GM21390 (cell line): ENCODE data around the gene MED27.
"Not testable (repeated sequence)": the region's sequence is repeated elsewhere in the genome, so short reads cannot be mapped to it uniquely, and the experiment has no call there.

Experiments used
- ATAC-seq: cut with Tn5 transposase; IDR thresholded peaks from one replicate; pipeline ENCODE4 v1.9.1; 2021; ENCODE audit not compliant: unreplicated experiment

MED27 gene

GRCh38 chr9:132077881-132078698 is 1.6 kb downstream of the MED27 start:
- no peak for ATAC-seq

- no peak for ATAC-seq
Observed at GRCh38 chr9:132075853-132076252, 3.8 kb downstream of the MED27 start.

- no peak for ATAC-seq
Observed at GRCh38 chr9:132074736-132075135, 4.9 kb downstream of the MED27 start.

- ATAC-seq = no peak
Observed at GRCh38 chr9:132071847-132072507, 7.7 kb downstream of the MED27 start.

GRCh38 chr9:132069046-132069898 is 10.4 kb downstream of the MED27 start:
- ATAC-seq = no peak

- ATAC-seq = no peak
Observed at GRCh38 chr9:132068605-132069004, 11.1 kb downstream of the MED27 start.

GRCh38 chr9:132066511-132066910 is 13.2 kb downstream of the MED27 start:
- no peak for ATAC-seq

GRCh38 chr9:132066057-132066456 is 13.6 kb downstream of the MED27 start:
- no peak for ATAC-seq

GRCh38 chr9:132063281-132063680 is 16.4 kb downstream of the MED27 start:
- ATAC-seq = no peak

GRCh38 chr9:132062806-132063205 is 16.9 kb downstream of the MED27 start:
- no peak for ATAC-seq

- ATAC-seq = no peak
Observed at GRCh38 chr9:132061526-132061925, 18.1 kb downstream of the MED27 start.

- no peak for ATAC-seq
Observed at GRCh38 chr9:132059361-132059760, 20.3 kb downstream of the MED27 start.

- ATAC-seq = not testable (repeated sequence)
Observed at GRCh38 chr9:132058226-132058625, 21.4 kb downstream of the MED27 start.

GRCh38 chr9:132056717-132057560 is 22.7 kb downstream of the MED27 start:
- ATAC-seq = no peak

- ATAC-seq = no peak
Observed at GRCh38 chr9:132055756-132056155, 23.9 kb downstream of the MED27 start.

- no peak for ATAC-seq
Observed at GRCh38 chr9:132054024-132054423, 25.6 kb downstream of the MED27 start.

- ATAC-seq = no peak
Observed at GRCh38 chr9:132049900-132050299, 29.8 kb downstream of the MED27 start.

GRCh38 chr9:132049323-132049882 is 30.3 kb downstream of the MED27 start:
- ATAC-seq = no peak

- no peak for ATAC-seq
Observed at GRCh38 chr9:132048201-132048600, 31.5 kb downstream of the MED27 start.

- ATAC-seq = no peak
Observed at GRCh38 chr9:132046456-132046855, 33.2 kb downstream of the MED27 start.
